ENCODE measurements around the gene DGLUCY.
"Not testable (repeated sequence)": the region's sequence is repeated elsewhere in the genome, so short reads cannot be mapped to it uniquely, and the experiment has no call there.

DGLUCY gene

GRCh38 chr14:91238085-91238484, 124.2 kb downstream of the DGLUCY start:
- no peak for DNase-seq (ENCODE audit: low read depth)

GRCh38 chr14:91238661-91239060, 124.8 kb downstream of the DGLUCY start:
- no peak for DNase-seq (ENCODE audit: low read depth)

- DNase-seq (ENCODE audit: low read depth) = no peak
Observed at GRCh38 chr14:91241863-91242262, 128.0 kb downstream of the DGLUCY start.

DNA sequence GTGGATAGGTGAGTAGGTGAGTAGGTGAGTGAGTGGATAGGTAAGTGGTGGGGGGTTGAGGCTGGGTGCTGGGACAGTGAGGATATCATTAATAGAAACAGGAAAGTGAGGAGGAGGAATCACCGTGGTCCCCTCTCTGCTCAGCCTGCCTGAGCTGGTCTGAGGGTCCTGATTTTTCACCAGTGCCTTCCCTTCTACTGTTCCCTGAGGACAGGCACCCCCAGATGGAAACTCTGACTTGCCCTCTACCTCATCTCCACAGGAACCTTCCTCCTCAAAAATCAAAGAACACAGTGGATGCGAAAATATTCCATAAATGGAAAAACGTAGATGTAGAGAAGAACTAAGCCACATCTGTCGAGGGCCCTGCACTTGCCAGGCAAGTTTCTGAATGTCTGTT, 128.8 kb downstream of the DGLUCY start:
- DNase-seq (ENCODE audit: low read depth) = no peak

DNA sequence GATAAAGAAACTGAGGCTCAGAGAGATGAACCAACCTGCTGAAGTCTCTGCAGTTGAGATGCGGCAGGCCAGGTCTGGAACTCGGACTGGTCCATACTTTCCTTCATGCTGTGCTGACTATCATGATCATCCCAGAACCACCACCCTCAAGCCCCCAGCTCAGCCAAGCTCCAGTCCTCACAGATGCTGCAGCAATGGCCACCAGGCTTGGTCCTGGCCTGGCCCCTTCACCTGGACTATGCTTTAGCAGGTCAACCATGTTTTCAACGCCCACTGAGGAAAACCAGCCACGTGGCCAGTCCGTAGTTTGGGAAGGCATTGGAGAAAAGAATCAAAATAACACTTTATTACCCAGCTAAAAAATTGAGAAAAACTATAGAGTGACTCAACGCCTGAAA, 129.2 kb downstream of the DGLUCY start:
- DNase-seq (ENCODE audit: low read depth) = no peak

DNA sequence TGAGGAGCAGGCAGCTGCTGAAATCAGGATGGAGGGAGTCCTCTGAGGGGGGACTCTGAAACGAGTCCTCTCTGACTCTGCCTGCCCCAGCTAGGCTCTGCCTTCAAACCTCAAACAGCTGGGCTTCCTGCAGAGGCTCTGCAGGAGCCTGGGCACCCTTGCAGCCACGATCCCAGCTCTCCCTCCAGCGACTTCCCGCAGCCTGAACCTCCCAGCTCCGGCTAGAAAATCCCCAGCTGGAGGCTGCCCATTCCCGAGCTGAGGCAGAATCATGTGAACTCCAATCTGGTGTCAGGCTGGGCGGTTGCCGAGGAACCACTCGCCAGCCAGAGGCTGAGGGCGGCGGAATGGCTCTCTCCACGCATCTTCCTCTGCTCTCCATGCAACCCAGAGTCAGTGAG, 130.6 kb downstream of the DGLUCY start, which contains the start of gene GPR68:
GPR68 (minus strand) TSS at position 204 of the 401 bp plus-strand sequence. CDS start 9,654 bp downstream, outside the sequence.
- DNase-seq (ENCODE audit: low read depth) = peak; percentile 69

DNA sequence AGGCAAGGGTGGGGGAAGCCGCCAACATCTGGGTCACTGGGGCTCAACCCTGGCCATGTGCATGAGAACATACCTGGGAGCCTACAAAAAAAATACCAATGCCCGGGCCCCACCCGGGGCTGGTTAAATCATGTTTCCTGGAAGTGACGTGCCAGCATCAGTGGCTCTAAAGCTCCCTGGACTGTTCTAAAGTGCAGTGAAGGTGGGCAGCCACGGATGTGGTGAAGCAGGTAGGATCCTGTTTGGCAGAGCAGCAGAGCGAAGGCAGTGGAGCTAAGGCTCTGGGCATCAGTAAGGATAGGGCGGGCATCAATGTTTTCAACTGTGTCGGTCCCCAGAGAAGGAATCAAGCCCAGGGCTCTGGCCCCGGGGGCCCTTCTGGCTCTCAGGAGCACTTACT, 131.2 kb downstream of the DGLUCY start:
- no peak for DNase-seq (ENCODE audit: low read depth)

DNA sequence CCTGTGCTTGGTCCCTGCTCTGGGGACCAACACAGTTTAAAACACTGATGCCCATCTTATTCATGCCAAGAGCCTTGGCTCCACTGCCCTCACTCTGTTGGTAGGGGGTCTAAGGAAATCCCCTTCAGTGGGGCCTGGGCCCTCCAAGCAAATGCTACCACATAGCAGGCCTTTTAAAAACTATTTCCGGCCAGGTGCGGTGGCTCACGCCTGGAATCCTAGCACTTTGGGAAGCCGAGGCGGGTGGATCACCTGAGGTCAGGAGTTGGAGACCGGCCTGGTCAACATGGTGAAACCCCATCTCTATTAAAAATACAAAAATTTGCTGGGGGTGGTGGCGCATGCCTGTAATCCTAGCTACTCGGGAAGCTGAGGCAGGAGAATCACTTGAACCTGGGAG, 131.7 kb downstream of the DGLUCY start:
- DNase-seq (ENCODE audit: low read depth) = not testable (repeated sequence)

GRCh38 chr14:91246051-91246852, 132.4 kb downstream of the DGLUCY start:
- no peak for DNase-seq (ENCODE audit: low read depth)

DNA sequence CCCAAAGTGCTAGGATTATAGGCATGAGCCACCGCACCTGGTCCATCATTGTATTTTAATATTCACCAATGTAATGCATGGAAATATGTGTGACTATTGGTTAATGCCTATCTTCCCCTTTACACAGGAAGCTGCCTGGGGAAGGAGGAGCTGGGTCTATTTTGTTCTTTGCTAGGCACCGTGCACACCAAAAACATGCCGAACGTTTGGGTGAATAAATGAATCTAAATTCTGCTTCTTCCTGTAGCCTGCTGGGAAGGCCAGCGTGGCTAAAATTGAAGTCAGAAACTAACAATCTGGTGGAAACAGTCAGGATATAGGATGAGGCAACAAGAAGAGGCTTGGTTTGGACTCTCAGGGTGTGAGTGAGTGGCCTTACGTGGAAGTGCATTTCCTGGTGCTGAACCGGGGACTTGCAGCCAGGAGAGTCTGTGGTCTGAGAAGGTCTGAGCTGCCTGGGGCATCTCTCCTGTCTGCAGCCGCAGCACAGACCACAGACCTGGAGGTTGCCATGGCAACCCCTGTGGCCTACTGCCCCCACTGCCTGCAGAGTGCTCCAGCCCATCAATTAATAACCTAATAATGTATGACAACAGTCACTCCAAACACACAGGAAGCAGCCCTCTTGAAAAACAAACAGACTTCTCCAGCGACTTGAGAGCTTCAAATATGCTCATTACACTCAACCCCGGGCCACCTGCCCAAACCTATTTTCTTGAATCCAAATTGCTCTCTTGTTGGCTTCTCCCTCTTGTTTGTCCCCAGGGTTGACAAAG, 136.2 kb downstream of the DGLUCY start:
- peak; percentile 55 for DNase-seq (ENCODE audit: low read depth)

DNA sequence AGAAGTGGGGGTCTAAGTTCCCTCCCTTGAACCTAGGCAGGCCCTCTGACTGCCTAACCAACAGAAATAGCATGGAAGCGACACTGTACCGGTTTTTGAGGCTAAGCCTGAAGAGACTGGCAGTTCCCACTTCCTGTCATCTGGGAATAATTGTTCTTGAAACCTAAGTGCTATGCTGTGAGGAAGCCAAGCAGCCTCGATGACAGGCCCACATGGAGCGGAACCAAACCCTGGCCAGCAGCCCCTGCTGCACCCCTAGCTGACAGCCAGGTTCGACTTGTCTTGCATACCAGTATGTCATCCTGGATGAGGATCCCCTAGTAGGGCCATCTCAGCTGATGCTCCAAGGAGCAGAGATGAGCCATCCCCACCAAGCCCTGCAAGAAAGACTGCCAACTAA, 137.0 kb downstream of the DGLUCY start:
- DNase-seq (ENCODE audit: low read depth) = peak; percentile 55

DNA sequence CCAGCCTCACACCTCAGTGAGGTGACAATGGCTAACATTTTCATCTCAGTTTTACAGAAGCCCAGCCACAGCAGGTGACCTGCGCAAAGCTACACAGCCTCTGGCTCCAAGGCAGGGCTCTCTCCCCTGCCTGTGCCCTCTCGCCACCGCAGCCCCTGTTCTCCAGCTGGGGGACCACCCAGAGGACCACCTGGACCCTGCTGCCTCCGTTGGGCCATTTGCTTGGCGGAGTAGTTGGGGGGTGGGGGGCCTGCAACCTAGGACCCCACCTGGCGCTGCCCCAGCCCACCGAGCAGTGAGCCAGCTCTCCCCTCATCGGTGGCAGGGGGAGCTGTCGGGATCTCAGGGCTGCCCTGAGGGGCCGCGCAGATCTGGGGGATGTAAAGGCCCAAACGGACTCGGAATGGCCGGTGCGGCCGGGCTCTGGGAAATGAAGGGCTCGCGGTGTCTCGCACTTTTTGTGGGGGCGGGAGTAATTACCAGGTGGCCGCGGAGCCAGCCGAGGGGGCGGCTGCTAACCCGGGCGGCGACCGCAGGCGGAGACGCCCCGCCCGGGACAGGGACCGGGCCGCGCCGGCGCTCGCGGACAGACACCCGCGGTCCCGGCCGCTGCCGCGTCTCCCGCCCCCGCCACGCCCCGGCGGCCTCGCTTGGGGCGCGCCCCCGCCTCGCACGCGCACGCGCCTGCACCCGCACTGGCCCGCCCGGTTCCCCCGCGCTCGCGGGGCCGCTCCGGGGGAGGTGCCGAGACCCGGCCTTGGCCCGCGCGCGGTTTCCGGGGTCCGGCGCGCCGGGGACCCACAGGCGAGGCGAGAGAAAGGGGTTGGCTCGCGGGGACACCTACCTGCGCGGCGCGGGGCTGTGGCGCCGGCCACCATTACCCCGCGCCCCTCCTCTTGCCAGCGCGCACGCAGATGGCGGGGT, 139.3 kb downstream of the DGLUCY start:
- DNase-seq (ENCODE audit: low read depth) = peak; percentile 22

DNA sequence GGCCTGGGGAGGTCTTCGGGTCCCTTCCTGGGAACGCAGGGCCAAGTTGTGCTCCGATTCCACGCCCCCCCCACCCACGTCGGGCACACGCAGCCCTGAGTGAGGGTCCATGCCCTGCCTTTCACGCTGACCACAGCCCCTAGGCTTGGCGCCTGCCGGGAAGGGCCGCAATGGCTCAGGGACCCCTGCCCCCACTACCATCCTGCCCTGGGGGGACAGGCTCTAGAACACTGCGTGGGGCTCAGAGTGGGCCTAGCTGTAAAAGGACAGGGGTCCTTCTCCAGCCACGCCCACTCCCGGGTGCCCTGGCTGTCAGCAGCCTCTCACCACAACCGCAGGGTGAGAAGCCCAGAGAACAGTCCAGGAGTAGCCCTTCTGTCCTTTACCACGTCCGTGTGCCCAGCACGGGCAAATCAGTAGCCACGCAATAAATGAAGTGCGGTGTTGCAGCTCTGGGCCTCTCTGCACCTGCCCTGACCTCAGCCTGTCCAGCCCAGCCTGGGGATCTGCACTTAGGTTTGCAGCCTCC, 140.0 kb downstream of the DGLUCY start:
- no peak for DNase-seq (ENCODE audit: low read depth)

GRCh38 chr14:91254461-91254860, 140.6 kb downstream of the DGLUCY start:
- no peak for DNase-seq (ENCODE audit: low read depth)

DNA sequence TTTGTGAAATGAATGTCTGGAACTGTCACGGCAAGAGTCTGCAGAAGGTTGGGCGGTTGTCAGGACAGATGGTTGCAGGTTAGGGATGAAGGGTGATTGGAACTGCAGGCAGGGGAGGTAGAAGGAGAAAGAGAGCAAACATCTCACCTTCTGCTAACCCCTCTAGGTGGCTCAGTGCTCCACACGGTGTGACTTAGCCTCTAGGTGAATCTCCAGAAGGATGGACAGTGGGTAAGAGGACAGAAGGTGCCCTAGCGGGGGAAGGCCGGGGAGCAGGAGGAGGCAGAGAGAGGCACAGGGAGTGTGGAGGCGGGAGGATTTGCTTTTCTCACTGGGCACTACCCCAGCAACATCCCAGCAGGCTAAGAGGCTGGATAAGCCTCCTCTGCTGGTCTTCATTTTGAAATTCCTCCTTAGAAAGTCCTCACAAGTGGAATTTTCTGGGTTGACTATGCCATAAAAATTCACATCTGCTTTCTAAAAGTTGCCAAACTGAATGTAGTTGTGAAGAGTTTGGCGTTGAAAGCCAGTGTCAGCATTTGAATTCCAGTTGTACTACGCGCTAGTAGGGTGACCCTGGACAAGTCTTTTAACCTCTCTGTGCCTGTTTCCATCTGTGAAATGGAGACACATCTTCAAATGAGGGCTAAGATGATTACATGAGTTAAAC, 141.3 kb downstream of the DGLUCY start:
- no peak for DNase-seq (ENCODE audit: low read depth)

DNA sequence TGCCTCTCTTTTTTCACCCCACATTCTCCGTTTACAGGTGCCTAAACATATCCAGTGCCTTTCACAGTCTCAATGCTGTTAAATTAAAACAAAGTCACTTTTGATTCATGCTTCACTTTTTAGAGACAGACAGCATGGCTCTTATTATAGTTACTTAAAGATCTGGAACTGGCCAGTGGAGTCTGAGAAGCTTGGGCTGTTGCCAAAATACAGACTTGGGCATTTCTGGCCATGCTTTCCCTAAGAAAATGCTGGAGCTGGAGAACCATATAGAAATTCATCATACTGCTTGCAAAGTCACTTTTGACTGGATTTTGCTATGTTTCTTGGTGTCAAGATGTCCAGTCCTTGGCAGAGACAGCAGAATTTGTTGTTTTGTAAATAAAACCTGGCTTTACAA, 142.8 kb downstream of the DGLUCY start:
- DNase-seq (ENCODE audit: low read depth) = no peak

- DNase-seq (ENCODE audit: low read depth) = no peak
Observed at GRCh38 chr14:91257328-91258010, 143.6 kb downstream of the DGLUCY start.

DNA sequence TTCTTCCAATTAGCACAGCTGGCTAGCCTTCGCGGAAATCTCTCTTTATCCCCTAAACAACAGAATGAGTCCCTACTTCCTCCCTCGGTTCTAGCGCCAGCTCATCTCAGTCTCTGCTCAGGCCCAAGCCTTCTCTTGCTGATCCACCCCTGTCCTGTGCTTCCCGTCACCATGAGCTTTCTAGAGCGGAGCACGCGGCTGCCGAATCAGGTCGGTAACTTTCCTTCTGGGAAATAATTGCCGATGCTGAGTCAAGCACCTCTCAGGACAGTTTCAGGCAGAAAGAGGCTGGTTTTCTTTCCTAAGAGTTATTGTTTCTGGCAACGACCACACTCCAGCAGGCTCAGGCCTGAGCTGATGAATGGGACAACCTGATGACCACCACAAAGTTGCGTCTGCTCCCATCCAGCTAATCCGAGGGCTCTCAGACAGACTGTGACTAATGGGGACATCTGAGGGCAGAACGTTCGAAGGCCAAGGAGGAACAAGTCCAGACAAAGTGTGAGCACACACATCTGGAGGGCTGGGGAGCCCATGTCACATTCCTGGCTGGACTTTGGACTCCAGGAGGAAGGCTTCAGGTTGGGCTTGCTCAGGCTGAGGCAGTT, 144.2 kb downstream of the DGLUCY start:
- DNase-seq (ENCODE audit: low read depth) = no peak

DNA sequence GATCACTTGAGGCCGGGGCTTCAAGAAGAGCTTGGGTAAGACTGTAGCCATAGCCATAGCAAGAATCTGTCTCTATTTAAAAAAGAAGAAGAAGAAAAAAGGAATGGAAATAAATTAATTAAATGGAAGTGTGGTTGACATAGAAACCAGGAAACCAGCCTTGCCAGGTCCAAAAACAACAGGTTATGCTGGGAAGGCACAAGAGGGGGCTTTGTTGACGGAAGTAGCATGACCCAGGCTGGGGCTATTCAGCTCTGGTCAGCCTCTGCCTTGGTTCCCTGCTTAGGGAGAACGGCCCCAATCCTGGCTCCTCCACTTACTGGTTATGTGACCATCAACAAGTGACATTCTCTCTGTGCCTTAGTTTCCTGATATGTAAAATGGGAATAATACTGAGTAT, 145.0 kb downstream of the DGLUCY start:
- no peak for DNase-seq (ENCODE audit: low read depth)

DNA sequence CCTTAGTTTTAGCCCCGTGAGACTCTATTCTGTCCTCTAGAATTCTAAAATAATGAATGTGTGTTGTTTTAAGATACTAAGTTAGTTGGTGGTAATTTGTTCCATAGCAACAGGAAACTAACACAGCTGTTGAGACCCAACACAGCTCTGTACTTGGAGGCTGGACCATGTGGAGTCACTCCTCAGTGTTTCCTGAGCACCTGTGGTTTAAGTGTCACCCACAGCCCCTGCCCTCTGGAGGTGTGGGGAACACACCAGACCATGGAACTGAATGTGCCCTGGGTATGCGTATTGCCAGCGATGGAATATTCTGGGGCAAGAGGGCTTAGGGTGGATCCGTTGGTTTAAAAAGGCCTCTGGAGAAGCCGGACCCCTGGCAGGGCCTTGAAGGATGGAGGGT, 147.2 kb downstream of the DGLUCY start:
- no peak for DNase-seq (ENCODE audit: low read depth)
